HEK293T (cell line): ENCODE data around the gene ZBTB20.

Source experiments
- ARNT ChIP-seq: fragments of 450-650 bp; IDR thresholded peaks from 2 replicates; pipeline ENCODE4 v1.6.1; 2017; ENCODE audit warnings: mild to moderate bottlenecking
- BHLHE40 ChIP-seq: fragments of 450-650 bp; IDR thresholded peaks from 2 replicates; pipeline ENCODE4 v1.6.1; 2016; ENCODE audit warnings: mild to moderate bottlenecking, moderate library complexity, borderline replicate concordance
- ELF4 ChIP-seq: fragments of 450-650 bp; IDR thresholded peaks from 2 replicates; pipeline ENCODE4 v1.6.1; 2017; ENCODE audit warnings: antibody characterized with exemption
- FOXA1 ChIP-seq: fragments of 450-650 bp; IDR thresholded peaks from 2 replicates; pipeline ENCODE4 v1.6.1; 2016; ENCODE audit warnings: mild to moderate bottlenecking
- FOXK2 ChIP-seq: fragments of 450-650 bp; IDR thresholded peaks from 2 replicates; pipeline ENCODE4 v1.6.1; 2016; ENCODE audit warnings: mild to moderate bottlenecking
- FOXM1 ChIP-seq: fragments of 450-650 bp; IDR thresholded peaks from 2 replicates; pipeline ENCODE4 v1.6.1; 2017; ENCODE audit warnings: mild to moderate bottlenecking, borderline replicate concordance
- HDGF ChIP-seq: fragments of 450-650 bp; IDR thresholded peaks from 2 replicates; pipeline ENCODE4 v1.6.1; 2017; ENCODE audit warnings: antibody characterized with exemption, borderline replicate concordance
- LEF1 ChIP-seq: fragments of 450-650 bp; IDR thresholded peaks from 2 replicates; pipeline ENCODE4 v1.6.1; 2017; ENCODE audit warnings: mild to moderate bottlenecking, borderline replicate concordance
- SP1 ChIP-seq: fragments of 450-650 bp; IDR thresholded peaks from 2 replicates; pipeline ENCODE4 v1.6.1; 2017
- SUZ12 ChIP-seq: fragments of 450-650 bp; IDR thresholded peaks from 2 replicates; pipeline ENCODE4 v1.6.1; 2016; ENCODE audit warnings: mild to moderate bottlenecking
- TARDBP ChIP-seq: fragments of 450-650 bp; IDR thresholded peaks from 2 replicates; pipeline ENCODE4 v1.6.1; 2016

DNA sequence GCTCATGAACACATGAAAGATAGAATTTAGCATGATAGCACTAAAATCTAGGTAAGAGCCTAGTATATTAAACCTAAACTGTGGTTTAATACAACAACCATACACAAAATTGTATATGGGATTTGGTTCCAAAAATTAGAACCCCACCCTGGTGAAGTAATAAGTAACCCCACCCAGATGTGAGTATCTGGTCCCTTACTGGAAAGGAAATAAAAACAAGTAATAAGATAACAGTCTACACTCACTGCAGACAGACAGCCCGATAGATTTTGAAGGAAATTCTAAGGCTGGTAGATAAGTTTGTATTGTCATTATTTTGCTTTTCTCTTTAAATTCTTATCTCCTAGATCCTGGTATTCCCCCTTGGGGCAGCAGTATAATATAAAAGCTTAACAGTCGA is 184.9 kb downstream of the ZBTB20 start:
- TF ChIP-seq SUZ12 (no peak), FOXK2 (no peak), FOXM1 (no peak), LEF1 (no peak), SP1 (no peak), FOXA1 (no peak), TARDBP (no peak), HDGF (no peak), ARNT (no peak), BHLHE40 (no peak), ELF4 (no peak)
